ENCODE results near the gene AFDN. TPM values are rescaled to one million over a fixed set of nuclear protein-coding genes. Genes with fewer than 3 reads are reported as not detected.

Gene AFDN
- total RNA-seq, 1 donor from 2014 or later = 75.9 TPM

DNA sequence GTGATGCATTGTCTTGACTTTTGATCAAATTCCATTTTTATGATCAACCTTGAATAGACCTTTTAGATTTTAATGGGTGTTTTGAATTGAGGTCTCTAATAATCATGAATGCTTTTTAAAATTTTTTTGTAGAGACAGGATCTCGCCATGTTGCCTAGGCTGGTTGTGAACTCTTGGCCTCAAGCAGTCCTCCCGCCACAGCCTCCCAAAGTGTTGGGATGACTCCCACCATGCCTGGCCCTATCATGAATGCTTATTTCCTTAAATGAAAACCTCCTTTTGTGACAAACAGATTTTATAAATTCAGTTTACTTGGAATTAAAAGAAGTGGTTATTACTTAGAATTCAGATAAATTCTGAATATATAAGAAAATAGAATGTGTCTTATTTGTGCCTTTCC, 110.6 kb downstream of the AFDN start:
- H3K9me3 Mint-ChIP-seq = no peaks in the 10 kb centered on the region
- peaks cover 8% of the 10 kb centered on the region for H3K36me3 Mint-ChIP-seq (ENCODE audit: low read depth)
- no peak overlapping the region for H3K4me3 Mint-ChIP-seq
- no peak overlapping the region for H3K27ac Mint-ChIP-seq
- no peaks in the 10 kb centered on the region for H3K4me1 Mint-ChIP-seq (ENCODE audit: low read depth)
- intact Hi-C loops (cut with micrococcal nuclease) = no loop called here
- no peak for DNase-seq (ENCODE audit: low spot score)
- H3K27me3 Mint-ChIP-seq (ENCODE audit: insufficient read depth) = peaks cover 2% of the 10 kb centered on the region

DNA sequence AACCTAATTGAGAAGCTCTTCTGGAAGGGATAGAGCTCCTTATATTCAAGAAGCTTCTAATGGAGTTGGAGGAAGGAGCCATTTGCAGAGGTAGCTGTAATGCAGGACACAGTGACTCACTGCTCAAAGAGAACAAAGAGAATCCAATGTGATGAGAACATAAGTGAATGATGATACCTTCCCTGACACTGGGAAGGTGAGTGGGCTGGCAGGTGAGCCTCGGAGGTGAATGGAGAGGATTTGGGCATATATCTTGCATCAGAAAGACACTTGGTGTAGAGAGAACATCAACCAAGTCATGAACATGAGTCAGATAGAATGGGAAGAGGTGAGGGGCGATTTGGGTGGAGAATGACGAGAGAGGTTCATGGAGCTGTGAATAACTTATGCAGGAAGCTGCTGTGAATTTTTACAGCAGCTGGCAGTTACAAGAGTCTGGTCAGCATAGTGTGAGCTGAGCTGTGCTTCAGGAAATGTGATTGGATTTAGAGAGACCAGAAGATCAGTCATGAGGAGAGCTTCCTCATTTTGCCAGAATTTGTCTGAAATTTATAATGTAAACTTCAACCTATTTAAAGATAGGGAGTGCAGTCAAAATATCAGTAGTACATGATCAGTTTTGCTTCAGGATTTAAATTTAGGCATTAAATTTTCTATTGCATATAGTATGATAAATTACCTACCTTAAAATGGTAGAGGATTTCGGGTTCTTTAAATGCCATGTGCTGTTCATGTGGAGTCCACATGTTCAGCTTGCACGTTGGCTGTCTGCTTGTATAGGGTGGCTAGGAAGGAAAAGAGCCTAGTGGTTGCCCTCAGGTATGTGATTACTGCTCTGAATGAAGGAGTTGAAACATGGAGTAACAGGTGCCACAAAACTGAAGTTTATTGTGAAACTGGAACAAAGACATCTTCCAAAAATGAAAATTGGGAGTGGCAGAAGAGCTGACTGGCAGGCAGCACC, 111.5 kb downstream of the AFDN start:
- intact Hi-C loops (cut with micrococcal nuclease) = no loop called here
- H3K9me3 Mint-ChIP-seq = no peaks in the 10 kb centered on the region
- no peak overlapping the region for H3K27ac Mint-ChIP-seq
- peaks cover 9% of the 10 kb centered on the region for H3K36me3 Mint-ChIP-seq (ENCODE audit: low read depth)
- DNase-seq (ENCODE audit: low spot score) = no peak
- H3K4me1 Mint-ChIP-seq (ENCODE audit: low read depth) = no peaks in the 10 kb centered on the region
- H3K27me3 Mint-ChIP-seq (ENCODE audit: insufficient read depth) = peaks cover 2% of the 10 kb centered on the region
- H3K4me3 Mint-ChIP-seq = no peak overlapping the region

DNA sequence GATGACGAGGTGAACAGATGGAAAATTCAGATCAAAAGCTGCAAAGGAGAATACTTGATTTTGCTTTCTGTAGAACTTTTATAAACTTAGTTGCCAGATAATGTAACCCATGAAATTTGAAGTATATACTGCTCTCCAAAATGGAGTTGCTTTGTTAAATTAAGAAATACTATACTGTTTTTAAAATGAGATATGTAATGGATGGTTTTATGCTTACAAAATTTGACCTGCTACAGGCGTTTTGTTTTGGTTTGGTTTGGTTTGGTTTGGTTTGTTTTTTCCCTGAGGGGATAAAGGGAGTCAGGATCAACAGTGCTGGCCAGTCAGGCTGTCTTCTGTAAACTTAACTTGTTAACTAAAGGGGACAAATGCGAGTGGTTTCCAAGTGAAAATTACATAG, 115.1 kb downstream of the AFDN start:
- Mint-ChIP-seq H3K36me3 (ENCODE audit: low read depth) (peaks cover 12% of the 10 kb centered on the region), H3K4me1 (ENCODE audit: low read depth) (no peaks in the 10 kb centered on the region), H3K27ac (no peak overlapping the region), H3K27me3 (ENCODE audit: insufficient read depth) (peaks cover 2% of the 10 kb centered on the region), H3K9me3 (no peaks in the 10 kb centered on the region), H3K4me3 (no peak overlapping the region)
- no peak for DNase-seq (ENCODE audit: low spot score)
- intact Hi-C loops (cut with micrococcal nuclease) = no loop called here

GRCh38 chr6:167944130-167944529, 117.4 kb downstream of the AFDN start:
- DNase-seq (ENCODE audit: low spot score) = no peak
- H3K4me3 Mint-ChIP-seq = no peak overlapping the region
- H3K27me3 Mint-ChIP-seq (ENCODE audit: insufficient read depth) = peaks cover 1% of the 10 kb centered on the region
- H3K9me3 Mint-ChIP-seq = no peaks in the 10 kb centered on the region
- H3K27ac Mint-ChIP-seq = no peak overlapping the region
- peaks cover 14% of the 10 kb centered on the region for H3K36me3 Mint-ChIP-seq (ENCODE audit: low read depth)
- intact Hi-C loops (cut with micrococcal nuclease) = no loop called here
- no peaks in the 10 kb centered on the region for H3K4me1 Mint-ChIP-seq (ENCODE audit: low read depth)

DNA sequence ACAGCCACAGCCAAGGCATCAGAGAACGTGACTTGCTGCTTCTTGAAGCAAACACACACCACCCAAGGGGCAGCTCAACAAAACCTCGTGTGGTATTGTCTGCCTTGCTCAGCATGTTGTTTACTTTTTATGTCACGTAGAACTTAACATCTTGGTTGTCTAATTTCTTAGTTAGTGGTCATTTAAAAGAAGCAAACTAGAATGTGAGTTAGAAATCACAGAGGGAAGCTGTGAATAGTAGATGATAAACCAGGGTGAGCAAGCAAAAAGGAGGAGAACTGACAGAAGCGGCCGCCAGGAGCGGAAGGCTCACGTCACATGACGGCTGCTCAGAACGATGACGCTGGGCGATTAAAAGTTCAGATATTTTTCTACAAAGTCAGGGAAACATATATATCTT, 119.3 kb downstream of the AFDN start:
- Mint-ChIP-seq H3K27ac (no peak overlapping the region), H3K36me3 (ENCODE audit: low read depth) (peaks cover 24% of the 10 kb centered on the region), H3K9me3 (no peaks in the 10 kb centered on the region), H3K27me3 (ENCODE audit: insufficient read depth) (no peaks in the 10 kb centered on the region), H3K4me1 (ENCODE audit: low read depth) (no peaks in the 10 kb centered on the region), H3K4me3 (no peak overlapping the region)
- intact Hi-C loops (cut with micrococcal nuclease) = no loop called here
- no peak for DNase-seq (ENCODE audit: low spot score)

DNA sequence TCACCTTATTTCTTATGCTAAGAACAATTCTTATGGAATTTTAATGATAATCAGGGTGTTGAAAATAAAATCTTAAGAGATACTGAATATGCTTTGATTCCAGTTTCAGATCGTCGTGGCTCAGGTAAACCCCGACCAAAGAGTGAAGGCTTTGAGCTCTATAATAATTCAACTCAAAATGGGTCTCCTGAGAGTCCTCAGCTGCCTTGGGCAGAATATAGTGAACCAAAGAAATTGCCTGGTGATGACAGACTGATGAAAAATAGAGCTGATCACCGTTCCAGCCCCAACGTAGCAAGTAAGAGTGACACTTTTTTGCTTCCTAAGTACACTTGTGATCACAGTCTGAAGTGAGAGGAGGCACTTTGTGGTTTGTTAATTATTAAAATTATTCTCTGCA, 119.9 kb downstream of the AFDN start:
- Mint-ChIP-seq H3K36me3 (ENCODE audit: low read depth) (peaks cover 24% of the 10 kb centered on the region), H3K4me1 (ENCODE audit: low read depth) (no peaks in the 10 kb centered on the region), H3K4me3 (no peak overlapping the region), H3K27ac (no peak overlapping the region), H3K27me3 (ENCODE audit: insufficient read depth) (no peaks in the 10 kb centered on the region), H3K9me3 (no peaks in the 10 kb centered on the region)
- intact Hi-C loops (cut with micrococcal nuclease) = no loop called here
- DNase-seq (ENCODE audit: low spot score) = no peak

DNA sequence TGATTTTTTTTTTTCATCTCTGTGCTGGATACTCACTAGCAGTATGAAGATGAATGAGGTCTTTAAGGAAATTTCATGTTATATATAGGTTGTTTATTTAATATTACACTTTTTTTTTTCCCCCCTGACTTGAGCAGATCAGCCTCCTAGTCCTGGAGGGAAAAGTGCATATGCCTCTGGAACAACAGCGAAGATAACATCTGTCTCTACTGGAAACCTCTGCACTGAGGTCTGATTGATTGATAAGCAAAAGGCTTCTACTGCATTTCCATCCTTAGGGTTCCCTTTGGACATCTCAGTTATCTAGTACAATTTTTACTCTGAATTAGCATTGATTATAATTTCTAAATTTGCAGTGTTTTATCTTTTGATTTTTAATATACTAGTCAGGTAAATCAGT, 121.0 kb downstream of the AFDN start:
- no peak for DNase-seq (ENCODE audit: low spot score)
- no peak overlapping the region for H3K27ac Mint-ChIP-seq
- peaks cover 24% of the 10 kb centered on the region for H3K36me3 Mint-ChIP-seq (ENCODE audit: low read depth)
- no peak overlapping the region for H3K4me3 Mint-ChIP-seq
- H3K27me3 Mint-ChIP-seq (ENCODE audit: insufficient read depth) = no peaks in the 10 kb centered on the region
- no peaks in the 10 kb centered on the region for H3K9me3 Mint-ChIP-seq
- intact Hi-C loops (cut with micrococcal nuclease) = no loop called here
- H3K4me1 Mint-ChIP-seq (ENCODE audit: low read depth) = no peaks in the 10 kb centered on the region

DNA sequence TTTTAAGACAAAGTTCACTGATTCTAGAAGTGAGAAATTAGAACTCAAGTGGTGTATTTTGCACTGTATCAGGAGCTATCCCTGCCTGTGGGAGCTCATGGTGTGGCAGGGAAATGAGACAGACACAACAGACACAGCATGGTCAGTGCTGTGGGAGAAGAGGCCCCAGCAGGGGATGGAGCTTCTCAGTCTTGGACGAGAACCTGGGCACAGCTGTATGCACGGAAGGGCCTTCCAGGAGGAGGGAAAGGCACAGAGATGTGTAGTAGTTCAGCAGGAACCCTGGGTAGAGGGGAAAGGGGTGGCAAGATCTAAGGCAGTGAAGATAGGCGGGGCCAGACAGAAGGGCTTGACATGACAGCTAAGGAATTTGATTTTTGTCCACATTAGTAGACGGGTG, 122.0 kb downstream of the AFDN start:
- Mint-ChIP-seq H3K4me3 (no peak overlapping the region), H3K36me3 (ENCODE audit: low read depth) (peaks cover 23% of the 10 kb centered on the region), H3K27ac (no peak overlapping the region), H3K9me3 (no peaks in the 10 kb centered on the region), H3K4me1 (ENCODE audit: low read depth) (no peaks in the 10 kb centered on the region), H3K27me3 (ENCODE audit: insufficient read depth) (no peaks in the 10 kb centered on the region)
- intact Hi-C loops (cut with micrococcal nuclease) = no loop called here
- no peak for DNase-seq (ENCODE audit: low spot score)

DNA sequence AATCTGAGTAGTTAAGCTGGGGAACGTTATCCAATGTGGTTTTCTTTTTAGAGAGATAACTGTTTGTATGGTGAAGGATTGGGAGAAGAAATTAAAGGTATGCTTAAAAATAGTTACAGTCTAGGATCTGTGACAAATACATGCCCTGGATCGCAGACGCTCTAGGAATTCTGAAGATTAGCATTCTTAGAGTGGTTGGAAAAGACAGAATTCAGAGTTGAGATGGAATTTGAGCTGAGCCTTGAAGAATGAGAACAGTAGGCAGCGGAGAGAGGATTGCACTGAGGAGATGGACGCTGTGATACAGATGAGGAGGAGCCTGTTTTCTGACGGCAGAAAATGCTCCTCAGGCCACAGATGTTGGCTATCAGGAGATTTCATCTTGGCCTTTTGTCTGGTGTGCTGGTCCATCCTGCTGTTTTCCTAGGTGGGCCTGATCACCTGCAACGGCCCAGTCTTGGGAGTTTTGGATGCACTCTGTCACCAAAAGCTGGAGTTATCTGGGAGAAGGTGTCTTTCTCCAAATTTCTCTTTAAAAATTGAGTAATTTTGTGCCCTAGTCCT, 122.5 kb downstream of the AFDN start:
- no peak overlapping the region for H3K27ac Mint-ChIP-seq

DNA sequence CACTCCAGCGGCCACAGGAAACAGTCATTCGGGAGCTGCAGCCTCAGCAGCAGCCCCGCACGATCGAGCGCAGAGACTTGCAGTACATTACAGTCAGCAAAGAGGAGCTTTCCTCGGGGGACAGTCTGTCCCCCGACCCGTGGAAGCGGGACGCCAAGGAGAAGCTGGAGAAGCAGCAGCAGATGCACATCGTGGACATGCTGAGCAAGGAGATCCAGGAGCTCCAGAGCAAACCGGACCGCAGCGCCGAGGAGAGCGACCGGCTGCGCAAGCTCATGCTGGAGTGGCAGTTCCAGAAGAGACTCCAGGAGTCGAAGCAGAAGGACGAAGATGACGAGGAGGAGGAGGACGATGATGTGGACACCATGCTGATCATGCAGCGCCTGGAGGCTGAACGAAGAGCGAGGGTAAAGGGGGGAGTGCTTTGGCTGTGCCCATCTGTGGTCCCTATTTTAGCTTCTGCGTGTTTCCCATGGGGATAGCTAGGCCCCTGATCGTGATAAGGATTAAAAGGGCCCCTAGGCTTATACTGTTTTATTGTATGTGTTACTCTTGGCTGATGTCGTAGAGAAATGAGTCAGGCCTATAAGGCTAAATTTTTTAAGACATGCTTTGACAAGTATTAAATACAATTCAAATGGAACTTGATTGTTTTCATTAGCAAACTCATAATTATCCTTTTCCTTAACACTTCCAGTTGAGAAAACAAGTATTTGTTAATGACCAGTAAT, 125.2 kb downstream of the AFDN start:
- intact Hi-C loops (cut with micrococcal nuclease) = no loop called here
- H3K27me3 Mint-ChIP-seq (ENCODE audit: insufficient read depth) = no peaks in the 10 kb centered on the region
- no peak for DNase-seq (ENCODE audit: low spot score)
- H3K27ac Mint-ChIP-seq = no peak overlapping the region
- no peak overlapping the region for H3K4me3 Mint-ChIP-seq
- H3K9me3 Mint-ChIP-seq = no peaks in the 10 kb centered on the region
- H3K36me3 Mint-ChIP-seq (ENCODE audit: low read depth) = peaks cover 18% of the 10 kb centered on the region
- H3K4me1 Mint-ChIP-seq (ENCODE audit: low read depth) = no peaks in the 10 kb centered on the region

More for the DNA sequence above, 122.5 kb downstream of the AFDN start:
- Mint-ChIP-seq H3K4me3 (no peak overlapping the region), H3K36me3 (ENCODE audit: low read depth) (peaks cover 20% of the 10 kb centered on the region), H3K4me1 (ENCODE audit: low read depth) (no peaks in the 10 kb centered on the region), H3K9me3 (no peaks in the 10 kb centered on the region), H3K27me3 (ENCODE audit: insufficient read depth) (no peaks in the 10 kb centered on the region)
- intact Hi-C loops (cut with micrococcal nuclease) = no loop called here
- no peak for DNase-seq (ENCODE audit: low spot score)

GRCh38 chr6:167952512-167952859, 125.8 kb downstream of the AFDN start:
- intact Hi-C loops (cut with micrococcal nuclease) = no loop called here
- no peak for DNase-seq (ENCODE audit: low spot score)

GRCh38 chr6:167953551-167953950, 126.8 kb downstream of the AFDN start:
- Mint-ChIP-seq H3K4me3 (no peak overlapping the region), H3K4me1 (ENCODE audit: low read depth) (no peaks in the 10 kb centered on the region), H3K9me3 (no peaks in the 10 kb centered on the region), H3K36me3 (ENCODE audit: low read depth) (peaks cover 17% of the 10 kb centered on the region), H3K27me3 (ENCODE audit: insufficient read depth) (no peaks in the 10 kb centered on the region), H3K27ac (no peak overlapping the region)
- DNase-seq (ENCODE audit: low spot score) = no peak
- intact Hi-C loops (cut with micrococcal nuclease) = no loop called here

More at GRCh38 chr6:167952512-167952859, 125.8 kb downstream of the AFDN start:
- H3K9me3 Mint-ChIP-seq = no peaks in the 10 kb centered on the region
- H3K4me1 Mint-ChIP-seq (ENCODE audit: low read depth) = no peaks in the 10 kb centered on the region
- no peak overlapping the region for H3K4me3 Mint-ChIP-seq
- H3K36me3 Mint-ChIP-seq (ENCODE audit: low read depth) = peaks cover 18% of the 10 kb centered on the region
- H3K27me3 Mint-ChIP-seq (ENCODE audit: insufficient read depth) = no peaks in the 10 kb centered on the region
- no peak overlapping the region for H3K27ac Mint-ChIP-seq

DNA sequence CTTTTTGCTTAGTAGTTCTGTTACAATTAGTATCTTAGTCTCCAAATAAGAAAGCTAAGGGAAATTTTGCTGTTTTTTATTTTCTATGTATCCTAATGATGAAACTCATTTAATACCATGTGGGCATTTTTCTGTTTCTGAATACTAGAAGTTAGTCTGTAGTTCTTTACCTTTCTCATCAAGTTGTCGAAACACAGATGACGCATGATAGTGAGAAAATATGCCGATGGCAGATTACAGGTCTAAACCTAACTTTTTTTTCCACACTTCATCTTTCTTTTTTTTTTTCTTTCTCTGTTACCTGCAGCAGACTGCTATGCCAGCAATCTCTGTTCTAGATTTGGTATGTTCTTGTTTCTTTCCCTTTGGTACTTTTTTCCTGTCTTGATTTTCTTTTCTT, 127.4 kb downstream of the AFDN start:
- Mint-ChIP-seq H3K27ac (no peak overlapping the region), H3K4me1 (ENCODE audit: low read depth) (no peaks in the 10 kb centered on the region), H3K27me3 (ENCODE audit: insufficient read depth) (no peaks in the 10 kb centered on the region), H3K9me3 (no peaks in the 10 kb centered on the region), H3K36me3 (ENCODE audit: low read depth) (peaks cover 12% of the 10 kb centered on the region), H3K4me3 (no peak overlapping the region)
- intact Hi-C loops (cut with micrococcal nuclease) = no loop called here
- DNase-seq (ENCODE audit: low spot score) = no peak
